Caki2 (cell line): ENCODE data around the gene EIF4A3. TPM values are rescaled to one million over a fixed set of nuclear protein-coding genes. Genes with fewer than 3 reads are reported as not detected.

ENCODE experiments used
- DNase-seq: peaks from one replicate; pipeline ENCODE4 v3.0.0-alpha.2; 2015; ENCODE audit warnings: low read depth
- in situ Hi-C: cut with HindIII; loops from 2 replicates; pipeline ENCODE4 v1.10.0; 2016; ENCODE audit warnings: low sequenced_read_pairs, low pct_unique_long_range_greater_than_20kb, mixed read lengths
- total RNA-seq: library from RNA; depleted of rRNA; stranded (reverse); fragments of >200 nt; shearing (Covaris generic); gene quantifications from 2 replicates; pipeline ENCODE4 v1.2.3, GENCODE V29; 2014; ENCODE audit warnings: low replicate concordance

EIF4A3 gene
- total RNA-seq, 1 experiment from 2014 or later: 234 TPM

DNA sequence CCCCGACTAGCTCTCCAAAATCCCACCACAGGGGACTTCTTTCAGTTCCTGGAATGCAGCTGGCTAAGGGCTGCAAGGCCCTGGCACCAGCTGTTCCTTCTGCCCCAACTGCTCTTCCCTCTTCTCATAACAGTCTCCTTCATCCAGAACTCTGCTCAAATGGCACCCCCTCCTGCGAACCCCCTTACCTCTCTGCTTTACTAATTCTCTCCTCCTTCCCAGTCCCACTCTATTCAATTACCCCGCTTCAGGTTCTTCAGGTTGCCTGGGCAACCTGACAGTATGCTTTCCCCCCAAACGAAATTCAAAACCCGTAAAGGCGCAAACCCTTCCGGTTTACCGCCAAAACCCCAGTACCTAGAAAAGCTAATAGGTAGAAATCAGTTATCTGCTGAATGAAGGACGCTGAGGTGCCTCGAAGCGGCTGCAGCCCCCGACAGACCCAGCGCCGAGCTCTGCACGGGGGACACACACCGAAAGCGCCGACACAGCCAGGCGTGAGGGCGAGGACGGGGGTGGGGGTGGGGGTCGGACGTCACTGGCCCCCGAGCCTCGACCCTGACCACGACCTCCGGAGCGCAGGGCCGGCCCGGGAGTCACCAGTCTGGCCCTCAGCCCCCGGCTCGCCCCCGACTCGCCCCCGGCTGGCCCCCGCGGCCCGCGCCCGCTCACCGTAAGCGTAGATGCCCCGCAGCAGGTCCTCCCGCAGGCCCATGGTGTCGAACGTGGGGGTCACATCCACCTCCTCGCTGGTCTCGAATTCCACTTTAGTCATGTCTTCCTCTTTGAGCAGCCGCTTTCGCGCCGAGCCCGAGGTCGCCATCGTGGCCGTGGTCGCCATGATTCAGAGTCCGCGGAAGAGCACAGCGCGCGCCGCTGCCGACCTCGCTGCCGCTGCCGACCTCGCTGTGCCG lies 550 bp downstream of the EIF4A3 start:
- DNase-seq: no peak
- in situ Hi-C loops: loop anchor here (10.0 kb wide), 1 partner anchor 82 kb away; no protein-coding TSS in a partner anchor

DNA sequence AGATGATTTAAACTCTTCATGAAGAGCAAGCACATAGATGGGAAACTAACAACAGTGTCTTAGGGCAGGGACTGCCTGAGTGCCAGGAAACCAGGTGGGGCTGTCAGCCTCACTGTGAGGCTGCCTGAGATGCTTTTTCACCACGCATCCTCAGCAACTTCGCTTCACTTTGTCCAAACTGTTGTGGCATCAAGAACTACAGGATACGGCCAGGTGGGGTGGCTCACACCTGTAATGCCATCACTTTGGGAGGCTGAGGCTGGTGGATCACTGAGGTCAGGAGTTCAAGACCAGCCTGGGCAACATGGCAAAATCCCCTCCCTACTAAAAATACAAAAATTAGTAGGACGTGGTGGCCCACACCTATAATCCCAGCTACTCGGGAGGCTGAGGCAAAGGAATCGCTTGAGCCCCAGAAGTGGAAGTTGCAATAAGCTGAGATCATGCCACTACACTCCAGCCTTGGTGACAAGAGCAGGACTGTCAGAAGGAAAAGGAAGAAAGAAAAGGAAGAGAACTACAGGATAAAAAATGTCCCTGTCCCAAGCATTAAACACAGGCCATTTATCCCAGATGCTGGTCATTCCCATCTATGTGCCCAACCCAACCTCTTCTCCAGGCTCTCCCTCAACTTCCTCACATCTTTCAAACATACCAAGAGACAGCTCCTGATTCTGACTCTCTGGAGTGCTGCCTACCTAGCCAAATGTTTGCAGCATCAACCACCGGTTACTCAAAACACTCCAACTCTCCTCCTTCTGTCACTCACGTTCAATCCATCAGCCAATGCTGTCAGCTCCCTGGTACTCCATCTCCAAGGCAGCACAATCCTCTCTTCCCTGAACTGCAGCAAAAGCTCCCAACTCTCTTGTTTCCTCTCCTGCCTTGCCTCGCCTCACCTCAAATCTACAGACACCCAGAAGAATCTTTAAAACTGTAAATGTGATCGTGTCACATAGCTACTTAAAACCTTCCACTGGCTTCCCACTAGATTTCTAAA lies 1.6 kb downstream of the EIF4A3 start:
- no peak for DNase-seq
- in situ Hi-C loops: loop anchor here (10.0 kb wide), 1 partner anchor 81 kb away; no protein-coding TSS in a partner anchor

DNA sequence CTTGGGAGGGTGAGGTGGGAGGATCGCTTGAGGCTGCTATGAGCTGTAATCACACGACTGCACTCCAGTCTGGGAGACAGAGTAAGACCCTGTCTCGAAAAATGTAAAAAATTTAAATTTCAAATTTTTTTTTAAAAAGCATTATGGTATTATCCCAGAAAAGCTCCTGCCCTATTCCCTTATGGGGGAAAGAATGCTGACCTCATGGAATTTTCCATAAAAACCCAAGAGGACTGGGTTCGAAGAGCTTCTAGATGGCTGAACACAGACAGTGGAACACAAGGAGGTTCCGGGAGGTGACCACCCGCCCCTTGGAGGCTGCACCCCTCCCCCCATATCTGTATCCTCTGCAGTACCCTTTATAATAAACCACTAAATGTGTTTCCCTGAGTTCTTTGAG lies 4.0 kb downstream of the EIF4A3 start:
- DNase-seq: no peak
- in situ Hi-C loops: loop anchor here (10.0 kb wide), 1 partner anchor 78 kb away; no protein-coding TSS in a partner anchor

DNA sequence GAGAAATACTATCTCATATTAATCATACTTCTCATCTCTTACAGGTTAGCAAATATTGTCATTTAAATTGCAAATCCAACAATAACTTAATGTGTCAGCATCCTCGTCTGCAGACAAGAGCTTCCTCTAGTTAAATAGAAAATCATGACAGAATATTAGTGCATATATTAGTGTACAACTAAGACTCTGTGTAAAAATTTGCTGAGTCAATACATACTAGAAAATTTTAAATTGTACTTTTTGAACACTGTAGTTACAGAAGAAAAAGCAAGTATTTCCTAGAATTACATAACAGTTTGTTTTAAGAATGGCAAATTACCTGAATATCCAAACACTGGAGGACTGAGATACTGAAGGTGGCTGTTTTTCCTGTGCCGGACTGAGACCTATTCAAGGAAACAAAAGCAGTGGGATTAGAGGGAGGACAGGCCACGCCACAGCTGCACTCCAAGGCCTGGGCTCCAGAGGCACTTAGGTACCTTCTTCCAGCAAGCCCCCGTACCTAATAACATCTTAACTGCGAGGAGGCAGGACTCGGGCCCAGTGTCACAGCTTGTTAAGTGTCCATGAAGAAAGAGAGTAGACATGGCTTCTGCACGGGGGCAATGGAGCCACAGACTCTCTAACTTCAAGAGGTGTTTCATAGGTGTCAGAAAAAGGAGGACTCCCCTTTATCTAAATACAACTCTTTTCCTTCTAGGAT lies 5.3 kb downstream of the EIF4A3 start:
- DNase-seq: no peak
- in situ Hi-C loops: loop anchor here (10.0 kb wide), 1 partner anchor 77 kb away; no protein-coding TSS in a partner anchor

DNA sequence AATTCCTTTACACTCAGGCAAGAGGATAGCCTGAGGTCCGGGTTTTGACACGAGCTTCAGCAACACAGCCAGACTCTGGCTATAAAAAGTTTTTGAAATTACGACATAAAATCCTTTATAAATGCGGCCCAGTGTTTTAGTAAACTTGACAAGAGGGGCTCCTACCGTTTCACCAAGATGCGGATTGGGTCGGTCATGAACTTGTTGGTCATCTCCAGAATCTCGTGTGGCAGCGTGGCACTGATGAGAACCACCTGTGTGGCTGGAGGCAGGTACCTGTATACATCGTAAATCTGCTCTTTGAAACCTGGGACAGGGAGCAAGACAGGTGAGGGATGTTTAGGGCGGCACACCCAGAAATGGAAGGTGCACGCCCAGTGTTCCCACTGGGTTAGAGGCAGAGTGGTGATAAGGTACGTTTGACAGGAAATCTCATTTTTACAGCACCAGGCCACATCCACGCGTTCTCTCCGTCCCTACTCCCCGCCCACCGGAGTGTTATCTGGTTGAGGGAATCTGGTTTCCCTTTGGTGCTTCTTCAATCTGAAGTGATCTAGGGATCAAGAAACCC lies 8.0 kb downstream of the EIF4A3 start:
- in situ Hi-C loops: no loop called here
- no peak for DNase-seq

DNA sequence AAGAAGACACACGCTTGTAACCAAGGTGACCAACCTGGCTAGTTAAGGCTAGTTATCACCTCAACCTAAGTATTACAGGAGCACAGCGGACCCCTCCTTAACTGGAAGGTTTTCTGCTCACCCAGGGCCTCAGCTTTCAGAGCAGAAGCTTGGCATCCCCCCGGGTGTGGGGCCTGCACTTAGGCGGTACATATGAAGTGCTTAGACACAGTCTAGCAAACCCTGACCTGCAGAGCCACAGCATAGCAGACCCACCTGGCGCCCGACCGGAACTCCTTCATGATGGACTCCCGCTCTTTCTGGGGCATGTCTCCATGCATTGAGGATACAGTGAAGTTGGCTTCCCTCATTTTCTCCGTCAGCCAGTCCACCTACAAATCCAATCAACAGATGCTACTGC lies 9.8 kb downstream of the EIF4A3 start:
- DNase-seq: no peak
- in situ Hi-C loops: no loop called here

DNA sequence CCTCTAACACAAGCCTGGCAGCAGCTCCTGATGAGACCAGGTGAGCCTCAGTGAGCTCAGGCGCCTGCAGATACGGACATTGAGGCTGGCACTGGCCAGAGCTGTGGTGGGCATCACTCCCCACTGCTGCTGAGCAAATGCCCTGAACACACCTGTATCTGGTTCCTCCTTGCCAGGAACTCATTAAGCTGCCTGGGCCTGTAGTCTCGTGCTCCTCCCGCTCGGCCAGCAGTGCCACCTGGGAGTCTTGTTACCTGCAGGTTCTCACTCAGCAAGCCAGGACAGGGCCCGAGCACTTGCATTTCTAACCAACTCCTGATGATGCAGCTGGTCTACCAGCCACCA lies 13.3 kb downstream of the EIF4A3 start:
- no peak for DNase-seq
- in situ Hi-C loops: no loop called here

DNA sequence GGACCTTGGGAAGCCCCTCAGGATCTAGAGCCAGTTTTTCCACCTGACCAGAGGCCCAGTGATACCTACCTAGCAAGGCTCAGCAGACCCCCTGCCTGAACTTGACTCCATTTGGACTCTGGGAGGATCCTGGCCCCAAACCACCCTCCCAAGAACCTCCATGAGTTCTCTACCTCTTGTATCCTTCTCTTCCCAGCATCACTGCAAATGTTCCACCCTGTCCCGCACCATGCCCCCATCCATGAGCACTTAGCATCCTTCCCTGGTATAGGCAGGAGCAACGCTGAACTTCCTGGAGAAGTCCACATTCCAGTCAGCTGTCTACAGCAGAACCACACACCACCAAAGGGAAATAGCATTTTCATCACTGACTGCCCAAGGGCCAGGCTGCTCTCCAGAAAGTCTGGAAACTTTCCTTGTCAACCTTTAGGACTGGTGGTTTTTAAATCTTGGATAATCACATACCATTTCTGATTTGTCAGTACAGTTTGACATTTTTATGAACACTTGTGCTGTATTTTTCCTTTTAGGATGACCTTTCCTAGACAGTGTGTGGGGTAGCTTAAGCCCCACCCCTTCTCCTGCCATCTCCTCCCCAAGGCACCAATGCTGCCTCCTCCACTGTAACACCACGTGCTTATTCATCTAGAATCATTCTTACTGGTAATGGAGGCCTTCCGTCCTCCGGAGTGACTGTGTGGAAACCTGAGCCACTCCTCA lies 13.9 kb downstream of the EIF4A3 start:
- in situ Hi-C loops: no loop called here
- no peak for DNase-seq

DNA sequence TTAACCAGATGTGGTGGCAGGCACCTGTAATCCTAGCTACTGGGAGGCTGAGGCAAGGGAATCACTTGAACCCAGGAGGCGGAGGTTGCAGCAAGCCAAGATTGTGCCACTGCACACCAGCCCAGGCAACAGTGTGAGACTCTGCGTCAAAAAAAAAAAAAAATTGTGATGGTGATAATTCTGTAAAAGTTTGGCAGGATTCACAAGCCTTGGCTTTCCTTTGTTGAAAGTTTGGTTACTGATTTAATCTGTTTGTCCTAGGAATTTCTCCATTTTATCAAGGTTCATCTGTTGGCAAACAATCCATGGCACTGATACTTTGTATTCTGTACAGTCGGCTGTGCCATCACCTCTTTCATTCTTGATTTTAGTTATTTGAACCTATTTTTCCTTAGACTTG lies 15.9 kb downstream of the EIF4A3 start:
- in situ Hi-C loops: no loop called here
- no peak for DNase-seq

DNA sequence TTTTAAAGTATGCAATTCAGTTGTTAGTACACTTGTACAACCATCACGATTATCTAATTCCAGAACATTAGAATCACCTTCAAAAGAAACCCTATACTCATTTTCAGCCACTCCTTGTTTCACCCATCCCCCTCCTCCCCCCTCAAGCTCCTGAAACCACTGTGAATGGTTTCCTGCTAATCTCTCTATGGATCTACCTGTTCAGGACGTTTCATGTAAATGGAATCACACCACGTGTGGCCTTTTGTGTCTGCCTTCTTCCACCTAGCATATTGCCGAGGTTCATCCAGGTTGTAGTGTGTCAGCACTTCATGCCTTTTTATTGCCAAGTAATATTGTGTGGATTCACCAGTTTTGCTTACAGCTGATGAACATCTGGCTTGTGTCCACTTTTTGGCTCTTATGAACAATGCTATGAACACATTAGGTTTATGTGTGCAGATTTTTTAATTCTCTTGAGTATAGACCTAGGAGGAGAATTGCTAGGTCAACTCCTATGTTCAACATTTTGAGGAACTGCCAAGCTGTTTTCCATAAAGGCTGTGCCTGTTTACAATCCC lies 17.8 kb downstream of the EIF4A3 start:
- in situ Hi-C loops: no loop called here
- no peak for DNase-seq

DNA sequence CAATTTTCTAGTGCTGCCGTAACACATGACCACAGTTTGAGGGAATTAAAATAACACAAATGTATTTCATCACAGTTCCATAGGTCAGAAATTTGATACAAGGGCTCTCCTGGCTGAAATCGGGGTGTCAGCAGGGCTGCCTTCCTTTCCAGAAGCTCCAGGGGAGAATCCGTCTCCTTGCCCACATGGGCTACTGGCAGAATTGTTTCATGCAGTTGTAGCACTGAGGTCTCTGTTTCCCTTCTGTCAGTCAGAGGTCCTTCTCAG lies 20.5 kb downstream of the EIF4A3 start:
- DNase-seq: no peak
- in situ Hi-C loops: no loop called here

DNA sequence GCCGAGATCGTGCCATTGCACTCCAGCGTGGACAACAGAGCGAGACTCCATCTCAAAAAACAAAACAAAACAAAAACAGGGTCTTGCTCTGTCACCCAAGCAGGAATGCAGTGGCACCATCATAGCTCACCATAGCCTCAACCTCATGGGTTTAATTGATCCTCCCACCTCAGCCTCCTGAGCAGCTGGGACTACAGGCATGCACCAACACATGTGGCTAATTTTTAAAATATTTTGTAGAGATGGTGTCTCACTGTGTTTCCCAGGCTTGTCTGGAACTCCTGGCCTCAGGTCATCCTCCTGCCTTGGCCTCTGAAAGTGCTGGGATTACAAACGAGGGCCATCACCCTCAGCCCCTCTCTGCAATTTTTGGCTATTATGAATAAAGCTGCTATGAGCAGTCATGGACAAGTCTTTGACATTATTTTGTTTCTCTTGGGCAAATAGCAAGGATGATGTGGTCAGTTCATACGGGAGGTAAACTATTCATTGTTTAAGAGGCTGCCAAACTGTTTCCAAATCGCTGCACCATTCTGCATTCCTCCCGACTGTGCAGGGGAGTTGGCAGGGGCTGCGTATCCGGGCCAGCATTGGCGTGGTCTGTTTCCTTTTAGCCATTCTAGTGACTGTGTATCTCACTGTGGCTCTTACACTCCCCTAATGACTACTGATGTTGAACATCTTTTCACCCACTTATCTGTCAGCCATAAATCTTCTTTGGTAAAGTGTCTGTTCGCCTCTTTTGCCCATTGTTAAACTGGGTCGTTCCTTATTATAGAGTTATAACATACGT lies 21.1 kb downstream of the EIF4A3 start:
- in situ Hi-C loops: no loop called here
- no peak for DNase-seq

DNA sequence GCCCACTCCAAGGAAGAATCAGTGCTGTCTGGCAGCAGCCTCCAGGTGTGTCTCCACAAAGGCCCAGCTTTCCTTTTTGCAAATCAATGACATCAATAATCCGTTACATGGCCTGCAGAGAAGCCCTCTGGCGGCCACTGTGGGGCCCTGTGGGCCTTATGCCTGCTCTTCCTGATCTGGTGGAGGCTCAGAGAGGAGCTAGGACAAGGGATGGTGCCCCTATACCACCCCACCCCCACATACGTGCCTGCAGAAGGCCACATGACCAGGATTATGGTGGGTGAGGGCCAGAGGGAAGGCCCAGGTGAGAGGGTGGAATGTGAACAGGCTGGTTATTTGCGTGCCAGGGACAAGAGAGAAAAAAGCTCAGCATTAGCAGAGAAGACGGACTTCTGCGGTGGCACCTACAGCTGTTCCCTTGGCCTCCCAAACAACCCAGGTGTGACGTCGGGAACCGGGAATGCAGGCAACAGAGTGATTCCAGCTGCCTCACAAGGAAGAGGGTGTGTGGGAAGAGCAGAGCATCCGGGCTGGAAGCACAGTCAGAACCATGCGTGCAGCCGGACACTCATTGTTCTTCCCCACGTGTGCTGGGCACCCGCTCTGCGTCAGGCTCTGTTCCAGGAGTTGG lies 22.5 kb downstream of the EIF4A3 start:
- in situ Hi-C loops: no loop called here
- DNase-seq: no peak

DNA sequence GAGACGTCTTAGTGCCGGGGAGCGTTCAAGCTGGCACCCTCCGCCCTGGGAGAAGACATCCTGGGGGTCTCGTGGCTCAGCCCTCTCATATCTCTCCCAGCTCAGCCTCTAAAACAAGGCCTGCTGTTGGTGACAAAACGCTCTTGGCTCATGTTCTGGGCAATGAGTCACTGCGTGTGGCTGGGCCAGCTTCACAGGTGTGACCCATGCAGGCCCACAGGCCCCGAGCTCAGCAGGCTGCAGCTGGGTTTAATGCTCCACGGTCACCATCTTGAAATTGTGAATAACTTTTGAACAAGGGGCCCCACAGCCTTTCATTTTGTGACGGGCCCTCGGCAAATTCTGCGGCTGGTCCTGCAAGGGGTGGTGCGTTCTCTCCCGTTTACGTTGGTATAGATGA lies 23.1 kb downstream of the EIF4A3 start:
- no peak for DNase-seq
- in situ Hi-C loops: no loop called here

DNA sequence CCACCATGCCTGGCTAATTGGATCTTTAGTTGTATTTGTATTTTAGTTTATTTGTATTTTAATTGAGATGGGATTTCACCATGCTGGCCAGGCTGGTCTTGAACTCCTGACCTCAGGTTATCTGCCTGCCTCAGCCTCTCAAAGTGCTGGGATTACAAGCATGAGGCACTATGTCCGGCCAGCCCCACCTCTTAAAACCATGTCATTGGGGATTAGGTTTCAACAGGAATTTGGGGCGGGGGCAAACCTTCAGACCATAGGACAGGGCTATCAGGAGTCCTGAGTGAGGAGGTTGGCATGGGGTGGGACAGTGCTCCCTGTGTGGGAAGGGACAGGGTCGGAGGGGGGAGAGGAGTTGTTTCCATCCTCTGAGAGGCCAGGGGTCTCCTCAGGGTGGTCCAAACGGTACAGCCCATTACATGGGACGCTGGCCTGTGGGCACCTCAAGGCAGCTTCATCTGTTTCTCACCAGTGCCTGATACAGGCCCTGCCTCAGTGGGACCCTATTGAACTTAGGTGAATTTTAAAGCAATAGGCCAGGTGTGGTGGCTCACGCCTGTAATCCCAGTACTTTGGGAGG lies 23.9 kb downstream of the EIF4A3 start:
- no peak for DNase-seq
- in situ Hi-C loops: no loop called here

DNA sequence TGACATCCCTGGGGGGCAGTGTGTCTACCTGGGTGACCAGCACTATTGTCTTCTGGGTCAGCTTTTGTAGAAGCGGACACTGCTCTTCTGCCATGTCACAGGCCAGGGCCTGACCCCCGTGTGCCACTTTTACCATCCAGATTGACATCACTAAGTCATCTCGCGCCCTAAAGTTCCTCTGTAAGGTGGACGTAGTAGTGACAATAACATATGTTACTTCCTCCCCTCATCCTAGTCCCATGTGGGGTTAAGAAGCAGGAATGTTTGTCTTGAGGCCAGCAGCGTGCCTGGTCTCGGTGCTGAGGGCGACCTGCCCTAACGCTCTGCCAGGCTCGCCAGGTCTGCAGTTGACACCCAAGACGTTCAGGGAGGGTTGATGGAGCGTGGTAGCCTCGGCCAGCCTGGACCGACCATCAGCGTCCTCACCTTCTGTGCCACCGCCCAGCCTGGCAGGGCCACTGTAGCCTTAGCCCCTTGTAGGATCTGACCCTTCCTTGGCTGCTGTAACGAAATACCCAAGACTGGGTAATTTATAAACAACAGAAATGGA lies 24.8 kb downstream of the EIF4A3 start:
- no peak for DNase-seq
- in situ Hi-C loops: no loop called here
